HG03439 (cell line): Measurements from ENCODE around the gene EI24.
"Not testable (repeated sequence)": the region's sequence is repeated elsewhere in the genome, so short reads cannot be mapped to it uniquely, and the experiment has no call there.

Experiments used
- ATAC-seq: cut with Tn5 transposase; IDR thresholded peaks from one replicate; pipeline ENCODE4 v1.9.1; 2021; ENCODE audit warnings: mild to moderate bottlenecking, moderate library complexity; ENCODE audit not compliant: unreplicated experiment

The EI24 gene

GRCh38 chr11:125568970-125569914 is at the start of gene EI24:
EI24 (plus strand) TSS chr11:125569477; CDS start chr11:125572528, 3,051 bp downstream.
- ATAC-seq = peak; percentile 95

DNA sequence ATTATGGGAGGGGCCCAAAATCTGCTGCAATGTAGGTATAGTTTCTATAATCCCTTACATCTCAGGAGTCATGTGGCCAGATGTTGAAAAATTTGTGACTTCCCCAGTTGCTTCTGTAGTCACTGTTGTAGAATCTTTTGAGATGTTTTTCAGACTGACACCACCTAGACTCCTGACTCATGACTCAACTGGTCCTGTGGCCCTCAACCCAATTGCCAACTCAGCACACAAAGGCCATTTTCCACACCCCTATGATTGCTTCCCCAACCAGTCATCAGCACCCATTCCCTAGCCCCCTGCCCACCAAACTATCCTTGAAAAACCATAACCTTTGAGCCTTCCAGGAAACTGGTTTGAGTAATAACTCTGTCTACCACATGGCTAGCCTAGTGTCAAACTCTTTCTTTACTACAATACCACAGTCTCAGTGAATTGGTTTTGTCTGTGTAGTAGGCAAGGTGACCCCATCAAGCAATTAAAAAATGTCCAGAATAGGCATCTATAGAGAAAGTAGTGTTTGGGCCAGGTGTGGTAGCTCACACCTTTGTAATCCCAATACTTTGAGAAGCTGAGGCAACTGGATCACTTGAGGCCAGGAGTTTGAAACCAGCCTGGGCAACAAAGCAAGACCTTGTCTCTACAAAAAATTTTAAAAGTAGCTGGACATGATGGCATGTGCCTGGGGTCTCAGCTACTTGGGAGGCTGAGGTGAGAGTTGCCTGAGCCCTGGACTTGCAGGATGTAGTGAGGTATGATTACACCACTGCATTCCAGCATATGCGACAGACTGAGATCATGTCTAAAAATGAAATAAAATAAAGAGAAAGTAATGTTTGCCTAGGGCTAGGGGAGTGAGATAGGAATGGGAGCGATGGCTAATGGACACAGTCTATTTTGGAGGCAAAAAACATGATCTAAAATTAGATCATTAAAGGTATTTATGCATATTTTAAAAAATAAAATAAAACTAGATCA is 49.1 kb upstream of the EI24 start:
- no peak for ATAC-seq

GRCh38 chr11:125525303-125525702 is 44.0 kb upstream of the EI24 start:
- no peak for ATAC-seq

GRCh38 chr11:125532668-125533067 is 36.6 kb upstream of the EI24 start:
- no peak for ATAC-seq

DNA sequence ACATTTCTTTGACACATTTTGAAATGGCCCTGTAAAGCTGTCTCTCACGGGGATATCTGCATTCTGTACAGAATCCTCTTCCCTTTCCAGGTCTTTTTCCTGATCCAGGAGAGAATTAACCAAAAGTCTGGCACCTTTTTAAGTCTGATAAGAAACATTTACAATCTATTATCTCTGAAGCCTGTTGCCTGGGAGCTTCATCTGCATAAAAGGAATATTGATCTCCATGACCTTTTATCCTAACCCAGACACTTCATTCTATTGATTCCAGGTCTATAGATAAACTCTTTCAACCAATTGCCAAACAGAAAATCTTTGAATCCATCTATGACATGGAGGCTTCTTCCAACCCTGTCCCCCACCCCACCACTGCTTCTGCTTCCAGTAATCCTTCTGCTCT is 33.7 kb upstream of the EI24 start:
- no peak for ATAC-seq

DNA sequence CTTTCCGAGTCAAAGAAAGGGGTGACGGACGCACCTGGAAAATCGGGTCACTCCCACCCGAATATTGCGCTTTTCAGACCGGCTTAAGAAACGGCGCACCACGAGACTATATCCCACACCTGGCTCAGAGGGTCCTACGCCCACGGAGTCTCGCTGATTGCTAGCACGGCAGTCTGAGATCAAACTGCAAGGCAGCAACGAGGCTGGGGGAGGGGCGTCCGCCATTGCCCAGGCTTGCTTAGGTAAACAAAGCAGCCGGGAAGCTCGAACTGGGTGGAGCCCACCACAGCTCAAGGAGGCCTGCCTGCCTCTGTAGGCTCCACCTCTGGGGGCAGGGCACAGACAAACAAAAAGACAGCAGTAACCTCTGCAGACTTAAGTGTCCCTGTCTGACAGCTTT is 32.4 kb upstream of the EI24 start:
- ATAC-seq = not testable (repeated sequence)

- ATAC-seq = no peak
Observed at GRCh38 chr11:125542709-125543108, 26.6 kb upstream of the EI24 start.

GRCh38 chr11:125550780-125551179 is 18.5 kb upstream of the EI24 start:
- no peak for ATAC-seq

GRCh38 chr11:125551835-125552342 is 17.4 kb upstream of the EI24 start:
- no peak for ATAC-seq

GRCh38 chr11:125552927-125553326 is 16.4 kb upstream of the EI24 start:
- no peak for ATAC-seq

- ATAC-seq = no peak
Observed at GRCh38 chr11:125553357-125553756, 15.9 kb upstream of the EI24 start.

GRCh38 chr11:125554038-125554437 is 15.2 kb upstream of the EI24 start:
- ATAC-seq = no peak

- ATAC-seq = no peak
Observed at GRCh38 chr11:125559888-125560287, 9.4 kb upstream of the EI24 start.

DNA sequence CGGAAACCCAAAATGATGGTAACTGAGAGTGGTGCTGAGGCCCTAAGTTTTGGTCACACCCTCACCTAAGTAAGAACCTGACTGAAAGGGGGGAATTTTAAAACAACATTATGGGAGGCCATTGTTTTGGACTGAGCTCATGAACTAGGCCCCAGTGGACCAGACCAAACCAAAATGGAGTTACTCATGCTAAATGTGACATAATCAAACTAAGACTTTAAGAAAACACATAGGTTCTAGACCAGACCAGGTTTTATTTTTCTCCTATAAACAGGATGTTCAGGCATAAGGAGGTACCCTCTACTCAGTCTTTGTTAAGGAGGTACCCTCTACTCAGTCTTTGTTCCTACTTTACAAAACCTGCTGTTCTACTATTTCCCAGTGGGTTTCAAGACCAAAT is 7.4 kb upstream of the EI24 start:
- ATAC-seq = no peak

DNA sequence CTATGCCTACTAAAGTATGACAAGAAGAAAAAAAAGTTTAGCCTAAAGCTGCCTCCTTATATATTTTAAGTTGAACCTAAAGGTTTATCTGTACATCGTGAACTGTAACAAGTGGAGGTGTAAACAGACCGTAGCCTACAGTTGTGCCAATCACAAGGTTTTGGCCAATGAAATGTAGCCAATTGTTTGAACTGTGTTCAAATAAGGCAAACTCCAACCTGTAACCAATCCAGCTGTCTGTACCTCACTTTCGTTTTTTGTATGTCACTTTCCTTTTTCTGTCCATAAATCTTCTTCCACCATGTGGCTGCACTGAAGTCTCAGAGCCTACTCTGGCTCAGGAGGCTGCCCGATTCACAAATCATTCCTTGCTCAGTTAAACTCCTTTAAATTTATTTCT is 6.8 kb upstream of the EI24 start:
- ATAC-seq = no peak

GRCh38 chr11:125564357-125564756 is 4.9 kb upstream of the EI24 start:
- ATAC-seq = no peak

DNA sequence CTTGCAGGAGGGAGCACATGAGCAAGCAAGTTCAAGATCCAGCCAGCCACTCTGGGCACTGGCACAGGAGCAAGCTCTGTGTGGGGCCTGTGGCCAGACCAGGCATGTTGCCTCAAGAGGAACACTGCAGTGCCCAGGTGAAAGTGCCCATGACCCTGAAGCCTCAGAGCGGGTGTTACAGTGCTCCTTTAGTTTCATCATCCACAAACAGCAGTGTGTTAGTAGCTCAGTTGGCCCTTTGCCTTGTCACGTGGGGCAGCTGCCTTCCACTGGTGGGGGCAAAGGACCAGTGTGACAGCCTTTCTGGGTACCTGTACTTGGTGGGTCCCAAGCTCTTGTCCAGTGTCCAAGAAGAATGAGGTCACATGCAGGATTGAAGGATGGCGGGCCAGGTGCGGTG is 3.0 kb upstream of the EI24 start:
- ATAC-seq = no peak

DNA sequence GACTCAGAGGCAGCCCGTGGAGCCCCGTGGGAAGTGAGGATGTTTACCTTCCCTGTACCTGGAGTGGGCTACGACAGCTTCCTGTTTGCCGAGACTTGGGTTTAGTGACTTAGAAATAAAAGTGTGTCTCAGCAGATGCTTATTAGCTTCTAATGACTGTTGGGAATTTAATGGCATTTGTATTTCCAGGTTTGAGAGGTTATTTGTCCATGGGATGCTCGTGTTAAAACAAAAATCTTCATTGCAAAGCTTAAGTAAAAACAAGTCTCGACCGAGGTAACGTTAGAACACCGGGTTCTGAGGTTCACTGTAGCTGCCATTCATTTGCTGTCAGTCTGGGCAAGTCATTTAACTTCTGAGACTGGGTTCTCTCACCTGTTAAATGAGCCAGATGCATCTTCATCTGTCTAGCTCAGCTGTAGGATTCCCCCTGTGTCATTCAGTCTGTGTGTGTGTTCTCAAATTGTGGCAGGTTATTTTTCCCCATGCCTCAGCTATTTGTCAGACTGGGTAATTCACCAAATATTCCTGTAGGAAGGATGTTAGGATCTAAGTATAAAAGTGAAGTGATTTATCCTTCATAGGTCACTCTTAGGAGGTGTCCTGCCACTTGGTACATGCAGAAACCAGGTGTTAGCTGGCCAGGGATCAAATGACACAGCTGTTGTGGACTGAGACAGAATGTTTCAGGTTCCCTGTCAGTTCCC is 791 bp downstream of the EI24 start:
- no peak for ATAC-seq

GRCh38 chr11:125570952-125571351 is 1.7 kb downstream of the EI24 start:
- no peak for ATAC-seq

GRCh38 chr11:125572916-125573315 is 3.6 kb downstream of the EI24 start:
- no peak for ATAC-seq

GRCh38 chr11:125577181-125577580 is 7.9 kb downstream of the EI24 start:
- not testable (repeated sequence) for ATAC-seq
